OCI-LY7 (cell line): Measurements from ENCODE around the gene WNT6.

Experiments
- CTCF ChIP-seq: fragments of 200-600 bp; sonication (generic); conservative IDR thresholded peaks from 2 replicates; pipeline ENCODE4 v1.5.1; 2014; ENCODE audit warnings: mild to moderate bottlenecking, antibody characterized with exemption, low read length, moderate library complexity, mixed read lengths
- EZH2phosphoT487 ChIP-seq: fragments of 200-600 bp; sonication (generic); IDR thresholded peaks from 2 replicates; pipeline ENCODE4 v1.6.1; 2018; ENCODE audit warnings: low read depth, borderline replicate concordance, mild to moderate bottlenecking, mixed run types, antibody characterized with exemption, low read length, moderate library complexity, mixed read lengths

- no peak for TF ChIP-seq CTCF
- no peak for TF ChIP-seq EZH2phosphoT487
These were observed 2.7 kb upstream of the WNT6 start for GRCh38 chr2:218856896-218857243.
